AG10803 (cell line): ENCODE measurements around the gene CACNA1C.

Experiments used
- DNase-seq: peaks from one replicate; pipeline ENCODE4 v3.0.0; 2010; ENCODE audit warnings: low read depth
- H3K4me3 ChIP-seq: 2 replicates; pipeline ENCODE4 v1.5.1; 2011; ENCODE audit warnings: mild to moderate bottlenecking, low read length, control low read depth
- CTCF ChIP-seq: conservative IDR thresholded peaks from 2 replicates; pipeline ENCODE4 v1.5.1; 2011; ENCODE audit warnings: mild to moderate bottlenecking, low read length, control low read depth, inconsistent platforms

Gene CACNA1C

GRCh38 chr12:2348482-2348852 lies 295.7 kb downstream of the CACNA1C start:
- DNase-seq: no peak
- no peak for TF ChIP-seq CTCF
- H3K4me3 ChIP-seq: no peak overlapping the region

GRCh38 chr12:2351161-2351560 lies 298.4 kb downstream of the CACNA1C start:
- no peak for DNase-seq
- no peak overlapping the region for H3K4me3 ChIP-seq
- TF ChIP-seq CTCF: no peak

GRCh38 chr12:2352203-2352602 lies 299.4 kb downstream of the CACNA1C start:
- H3K4me3 ChIP-seq: no peak overlapping the region
- no peak for DNase-seq
- TF ChIP-seq CTCF: no peak

- no peak for TF ChIP-seq CTCF
These were observed 300.5 kb downstream of the CACNA1C start for GRCh38 chr12:2353281-2353680.

GRCh38 chr12:2353691-2354090 lies 300.9 kb downstream of the CACNA1C start:
- no peak for DNase-seq
- no peak overlapping the region for H3K4me3 ChIP-seq
- no peak for TF ChIP-seq CTCF

More at GRCh38 chr12:2353281-2353680, 300.5 kb downstream of the CACNA1C start:
- no peak for DNase-seq
- no peak overlapping the region for H3K4me3 ChIP-seq

- TF ChIP-seq CTCF: no peak
- no peak overlapping the region for H3K4me3 ChIP-seq
- no peak for DNase-seq
These were observed 301.6 kb downstream of the CACNA1C start for GRCh38 chr12:2354151-2354991.

GRCh38 chr12:2355198-2355597 lies 302.4 kb downstream of the CACNA1C start:
- no peak for TF ChIP-seq CTCF
- no peak for DNase-seq
- H3K4me3 ChIP-seq: no peak overlapping the region
